Hepatocyte (in vitro differentiated cells): ENCODE measurements around the gene PFDN4.

Experiments
- EZH2 ChIP-seq: fragments of 200-600 bp; sonication (generic); IDR thresholded peaks from 2 replicates; pipeline ENCODE4 v1.6.1; 2016; ENCODE audit warnings: antibody characterized with exemption, mild to moderate bottlenecking, borderline replicate concordance
- EZH2phosphoT487 ChIP-seq: fragments of 200-600 bp; sonication (generic); IDR thresholded peaks from one replicate; pipeline ENCODE4 v1.6.1; 2018; ENCODE audit warnings: antibody characterized with exemption, mild to moderate bottlenecking, low read depth, moderate library complexity; ENCODE audit not compliant: unreplicated experiment, severe bottlenecking
- TF ChIP-seq, protein P1 (sequence below): fragments of 200-600 bp; sonication (generic); IDR thresholded peaks from 2 replicates; pipeline ENCODE4 v1.5.1; 2016; ENCODE audit warnings: antibody characterized with exemption, mild to moderate bottlenecking; ENCODE audit not compliant: poor library complexity

DNA sequence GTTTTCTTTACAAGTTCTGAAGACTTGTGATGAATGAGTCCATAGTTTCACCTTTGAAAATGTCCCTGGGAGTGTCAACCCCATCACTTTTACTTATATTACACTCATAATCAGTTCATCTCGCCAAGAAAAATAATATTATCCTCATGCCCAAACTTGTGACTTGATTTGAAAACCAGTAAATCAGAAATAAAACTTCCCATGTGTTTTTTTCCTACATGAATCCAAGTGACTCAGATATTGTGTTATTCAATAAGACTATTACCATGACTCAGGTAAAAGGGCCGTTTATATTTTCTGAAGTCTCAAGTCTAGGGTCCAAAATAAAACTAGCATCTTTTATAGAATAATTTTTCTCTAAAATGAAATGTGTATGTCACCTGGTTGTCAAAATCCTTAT is 18.3 kb upstream of the PFDN4 start:
- no peak for TF ChIP-seq EZH2phosphoT487
- TF ChIP-seq, protein P1, sequence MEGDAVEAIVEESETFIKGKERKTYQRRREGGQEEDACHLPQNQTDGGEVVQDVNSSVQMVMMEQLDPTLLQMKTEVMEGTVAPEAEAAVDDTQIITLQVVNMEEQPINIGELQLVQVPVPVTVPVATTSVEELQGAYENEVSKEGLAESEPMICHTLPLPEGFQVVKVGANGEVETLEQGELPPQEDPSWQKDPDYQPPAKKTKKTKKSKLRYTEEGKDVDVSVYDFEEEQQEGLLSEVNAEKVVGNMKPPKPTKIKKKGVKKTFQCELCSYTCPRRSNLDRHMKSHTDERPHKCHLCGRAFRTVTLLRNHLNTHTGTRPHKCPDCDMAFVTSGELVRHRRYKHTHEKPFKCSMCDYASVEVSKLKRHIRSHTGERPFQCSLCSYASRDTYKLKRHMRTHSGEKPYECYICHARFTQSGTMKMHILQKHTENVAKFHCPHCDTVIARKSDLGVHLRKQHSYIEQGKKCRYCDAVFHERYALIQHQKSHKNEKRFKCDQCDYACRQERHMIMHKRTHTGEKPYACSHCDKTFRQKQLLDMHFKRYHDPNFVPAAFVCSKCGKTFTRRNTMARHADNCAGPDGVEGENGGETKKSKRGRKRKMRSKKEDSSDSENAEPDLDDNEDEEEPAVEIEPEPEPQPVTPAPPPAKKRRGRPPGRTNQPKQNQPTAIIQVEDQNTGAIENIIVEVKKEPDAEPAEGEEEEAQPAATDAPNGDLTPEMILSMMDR: no peak
- no peak for TF ChIP-seq EZH2
